Epithelial cell of prostate (primary cell): ENCODE data around the gene GAMT.

ENCODE experiments used
- DNase-seq: peaks from one replicate; pipeline ENCODE4 v3.0.0-alpha.2; 2011; ENCODE audit warnings: low read depth, low spot score
- H3K27ac ChIP-seq: fragments of 450-650 bp; 2 replicates; pipeline ENCODE4 v1.5.1; 2017; ENCODE audit warnings: mild to moderate bottlenecking

GAMT gene

DNA sequence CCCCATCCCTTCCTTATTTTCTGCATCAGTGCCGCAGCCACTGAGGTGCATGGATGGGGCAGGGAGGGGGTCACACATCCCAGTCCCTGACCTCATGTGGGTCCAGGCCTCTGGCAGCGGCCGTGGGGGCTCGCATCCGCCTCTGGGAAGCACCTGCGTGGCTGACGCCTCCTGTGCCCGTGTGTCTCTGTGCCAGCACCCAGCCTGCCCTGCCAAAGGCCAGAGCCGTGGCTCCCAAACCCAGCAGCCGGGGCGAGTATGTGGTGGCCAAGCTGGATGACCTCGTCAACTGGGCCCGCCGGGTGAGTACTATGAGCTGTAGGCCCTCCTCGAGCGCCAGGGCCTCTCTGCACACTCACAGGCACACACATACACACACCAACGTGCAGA is 12.7 kb downstream of the GAMT start:
- no peak overlapping the region for H3K27ac ChIP-seq

GRCh38 chr19:1387684-1388636 is 13.4 kb downstream of the GAMT start:
- no peak overlapping the region for H3K27ac ChIP-seq

More for the DNA sequence above, 12.7 kb downstream of the GAMT start:
- DNase-seq, result no peak

GRCh38 chr19:1386945-1387683 is 14.2 kb downstream of the GAMT start:
- DNase-seq, result no peak
- H3K27ac ChIP-seq, result no peak overlapping the region

More at GRCh38 chr19:1387684-1388636, 13.4 kb downstream of the GAMT start:
- no peak for DNase-seq

DNA sequence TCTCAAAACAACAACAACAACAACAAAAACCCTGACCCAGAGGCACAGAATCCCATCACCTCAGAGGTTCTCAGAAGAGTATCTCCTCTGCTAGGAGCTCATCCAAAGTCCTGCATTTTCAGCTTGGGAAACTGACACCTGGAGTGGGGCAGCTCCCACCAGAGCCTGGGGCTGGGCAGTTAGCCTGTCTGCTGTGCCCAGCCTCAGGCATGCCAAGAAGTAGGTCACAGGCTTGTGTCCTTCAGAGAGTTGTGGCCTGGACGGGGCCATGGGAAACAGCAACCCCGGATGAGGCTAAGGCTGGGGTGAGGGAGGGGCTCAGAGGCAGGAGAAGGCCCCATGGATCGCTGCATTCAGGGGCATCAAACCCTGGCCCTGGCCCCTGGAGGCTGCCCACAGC is 15.5 kb downstream of the GAMT start:
- DNase-seq, result no peak
- no peak overlapping the region for H3K27ac ChIP-seq

GRCh38 chr19:1384478-1385110 is 16.7 kb downstream of the GAMT start:
- no peak for DNase-seq
- peak overlapping the region; percentile 64 for H3K27ac ChIP-seq

DNA sequence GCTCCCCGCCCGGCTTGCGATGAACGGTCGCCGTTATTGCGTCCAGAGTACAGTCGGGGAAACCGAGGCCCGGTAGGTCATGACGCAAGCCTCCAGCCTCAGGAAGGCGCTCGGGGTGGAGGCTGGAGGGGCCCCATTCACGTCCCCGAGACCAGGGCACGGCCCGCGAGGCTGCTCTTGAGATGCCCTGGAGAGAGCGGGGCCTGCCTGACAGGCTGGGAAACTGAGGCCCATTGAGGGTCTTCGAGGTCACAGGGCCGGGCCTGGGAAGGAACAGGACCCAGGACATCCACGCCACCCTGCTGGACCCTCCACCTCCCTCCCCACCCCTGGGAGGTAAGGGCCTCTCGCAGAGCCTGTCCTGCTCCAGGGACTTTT is 17.3 kb downstream of the GAMT start:
- no peak for DNase-seq
- peak overlapping the region; percentile 64 for H3K27ac ChIP-seq

DNA sequence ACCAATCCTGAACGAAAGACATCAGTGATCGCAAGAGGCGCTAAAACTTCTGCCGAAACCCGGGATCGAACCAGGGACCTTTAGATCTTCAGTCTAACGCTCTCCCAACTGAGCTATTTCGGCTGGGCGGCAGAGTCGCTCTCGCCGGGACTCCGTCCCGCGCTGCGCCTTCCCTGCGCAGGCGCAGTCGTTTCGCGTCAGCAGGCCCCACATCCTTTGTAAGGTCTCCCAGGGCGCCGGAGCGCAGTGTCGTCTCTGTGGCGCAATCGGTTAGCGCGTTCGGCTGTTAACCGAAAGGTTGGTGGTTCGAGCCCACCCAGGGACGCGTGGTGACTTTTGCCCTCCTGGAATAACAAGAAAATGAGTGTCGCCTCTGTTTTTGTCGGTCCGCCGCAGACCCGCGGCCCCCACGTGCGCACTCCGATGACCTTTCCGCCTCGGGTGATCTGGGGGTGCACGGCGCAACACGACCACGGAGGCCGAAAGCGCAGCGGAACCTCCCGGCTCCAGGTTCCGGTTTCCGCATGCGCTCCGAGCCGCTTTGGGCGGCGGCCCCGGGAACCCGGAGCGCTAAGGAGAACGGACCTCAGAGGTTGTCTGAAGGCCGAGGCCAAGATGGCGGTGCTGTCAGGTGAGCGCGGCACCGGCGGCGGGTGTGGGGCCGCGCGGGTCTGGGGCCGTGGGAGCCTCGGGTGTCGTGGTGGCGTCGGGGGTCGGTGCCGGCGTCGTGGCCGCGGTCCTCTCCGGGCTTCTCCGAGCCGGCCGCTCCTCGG is 17.8 kb downstream of the GAMT start, which contains the start of gene NDUFS7:
Gene NDUFS7, plus strand, starts transcription at position 596 of the 773 bp plus-strand sequence. Its CDS starts 20 bp downstream, at position 616.
- H3K27ac ChIP-seq, result peak within 1 kb of the TSS; percentile 64
- DNase-seq, result peak; percentile 75

DNA sequence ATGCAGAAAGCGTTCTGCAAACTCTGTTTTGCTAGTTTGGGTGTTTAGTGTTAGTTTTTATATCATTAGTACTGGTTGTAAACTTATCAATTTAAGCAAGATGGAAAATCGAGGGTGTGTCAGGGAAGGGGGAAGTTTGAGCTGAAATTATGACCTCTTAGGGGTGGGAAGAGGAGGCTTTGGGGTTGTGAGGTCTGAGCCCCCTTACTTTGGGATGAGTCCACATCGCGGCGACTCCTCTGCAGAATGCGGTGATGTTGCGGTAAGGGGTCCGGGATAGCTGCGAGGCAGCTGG is 18.4 kb downstream of the GAMT start:
- DNase-seq, result peak; percentile 26
- H3K27ac ChIP-seq, result no peak overlapping the region

GRCh38 chr19:1382250-1382649 is 19.1 kb downstream of the GAMT start:
- no peak for DNase-seq
- no peak overlapping the region for H3K27ac ChIP-seq

DNA sequence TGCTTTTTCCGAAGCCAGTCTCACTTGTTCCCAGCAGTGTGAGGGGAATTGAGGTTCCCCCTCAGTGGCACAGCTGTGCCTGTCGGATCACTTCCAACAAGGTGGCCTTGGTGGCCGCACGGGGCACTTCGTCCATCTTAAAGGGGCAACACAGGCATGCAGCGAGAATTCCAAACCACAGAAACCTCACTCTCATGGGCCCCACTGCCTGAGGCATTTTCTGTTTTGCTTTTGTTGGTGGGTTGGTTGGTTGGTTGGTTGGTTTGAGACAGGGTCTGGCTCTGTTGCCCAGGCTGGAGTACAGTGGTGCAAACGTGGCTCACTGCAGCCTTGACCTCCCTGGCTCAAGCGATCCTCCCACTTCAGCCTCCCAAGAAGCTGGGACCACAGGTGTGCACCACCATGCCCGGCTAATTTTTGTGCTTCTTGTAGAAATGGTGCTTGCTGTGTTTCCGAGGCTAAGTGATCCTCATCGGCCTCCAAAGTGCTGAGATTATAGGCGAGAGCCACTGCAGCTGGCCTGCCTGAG is 21.3 kb downstream of the GAMT start:
- H3K27ac ChIP-seq, result no peak overlapping the region

DNA sequence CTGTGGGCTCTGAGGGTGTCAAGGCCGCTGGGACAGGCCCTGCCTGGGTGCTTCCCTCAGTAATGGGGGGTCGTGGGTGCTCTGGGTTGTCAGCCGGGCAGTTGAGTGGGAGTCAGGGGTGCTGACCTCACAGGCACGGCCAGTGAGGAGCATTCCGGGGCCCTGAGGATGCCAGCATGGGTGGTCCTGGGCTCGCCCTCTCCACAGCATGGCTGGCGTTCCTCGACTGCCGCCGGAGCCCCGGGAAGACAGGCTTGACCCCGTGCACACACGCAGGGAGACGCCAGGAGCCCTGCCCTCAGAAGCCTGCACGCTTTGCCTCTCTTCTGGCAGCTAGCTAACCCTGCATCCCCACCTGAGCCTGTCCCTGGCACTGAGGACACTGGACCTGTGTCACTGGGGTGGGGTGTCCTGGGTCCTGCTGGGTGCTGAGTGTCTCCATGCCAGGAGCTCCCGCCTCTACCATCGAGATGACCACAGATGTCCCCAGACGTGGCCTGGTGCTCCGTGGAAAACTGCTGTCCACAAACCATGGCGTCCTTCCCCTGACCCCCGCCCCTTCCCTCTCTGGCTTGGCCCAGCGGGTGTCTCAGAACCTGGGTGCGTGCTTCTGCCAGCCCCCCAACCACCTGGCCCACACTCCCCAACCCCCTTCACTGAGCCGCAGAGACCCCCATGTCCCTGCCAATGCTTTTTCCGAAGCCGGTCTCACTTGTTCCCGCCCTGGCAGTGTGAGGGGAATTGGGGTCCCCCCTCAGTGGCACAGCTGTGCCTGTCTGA is 22.0 kb downstream of the GAMT start:
- no peak for DNase-seq
- H3K27ac ChIP-seq, result no peak overlapping the region

More for the DNA sequence above, 21.3 kb downstream of the GAMT start:
- no peak for DNase-seq

DNA sequence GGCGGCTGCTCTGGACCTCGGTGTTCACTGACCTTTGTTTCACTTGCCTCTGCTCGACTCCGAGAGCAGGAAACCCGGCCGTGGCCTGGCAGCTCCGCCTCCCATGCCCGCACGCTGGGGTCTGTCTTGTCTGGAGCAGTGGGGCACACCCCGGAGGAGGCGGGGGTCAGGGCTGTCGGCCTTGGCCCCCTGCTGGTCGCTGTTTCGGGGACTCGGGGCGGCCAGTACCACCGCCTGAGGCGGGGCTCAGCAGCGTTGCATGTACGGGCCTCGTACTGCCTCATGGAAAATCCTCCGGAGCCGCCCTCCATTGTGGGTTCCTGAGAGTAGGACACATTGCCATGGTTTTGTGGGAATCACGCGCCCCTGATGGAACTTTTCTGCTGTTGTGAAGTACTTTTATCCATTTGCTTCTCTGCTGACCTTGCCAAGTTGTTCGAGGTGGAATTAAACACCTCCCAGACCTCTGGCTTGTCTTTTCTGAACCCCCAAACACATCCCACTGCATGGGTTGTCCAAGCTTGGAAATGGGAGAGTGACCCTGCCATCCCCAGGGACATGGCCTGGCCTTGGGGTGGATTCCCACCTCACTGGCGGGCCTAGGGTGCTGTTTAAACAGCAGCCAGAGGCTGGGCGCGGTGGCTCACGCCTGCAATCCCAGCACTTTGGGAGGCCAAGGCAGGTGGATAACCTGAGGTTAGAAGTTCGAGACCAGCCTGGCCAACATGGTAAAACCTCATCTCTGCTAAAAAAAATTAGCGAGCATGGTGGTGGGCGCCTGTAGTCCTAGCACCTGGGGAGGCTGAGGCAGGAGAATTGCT is 23.2 kb downstream of the GAMT start:
- no peak for DNase-seq
- H3K27ac ChIP-seq, result no peak overlapping the region

DNA sequence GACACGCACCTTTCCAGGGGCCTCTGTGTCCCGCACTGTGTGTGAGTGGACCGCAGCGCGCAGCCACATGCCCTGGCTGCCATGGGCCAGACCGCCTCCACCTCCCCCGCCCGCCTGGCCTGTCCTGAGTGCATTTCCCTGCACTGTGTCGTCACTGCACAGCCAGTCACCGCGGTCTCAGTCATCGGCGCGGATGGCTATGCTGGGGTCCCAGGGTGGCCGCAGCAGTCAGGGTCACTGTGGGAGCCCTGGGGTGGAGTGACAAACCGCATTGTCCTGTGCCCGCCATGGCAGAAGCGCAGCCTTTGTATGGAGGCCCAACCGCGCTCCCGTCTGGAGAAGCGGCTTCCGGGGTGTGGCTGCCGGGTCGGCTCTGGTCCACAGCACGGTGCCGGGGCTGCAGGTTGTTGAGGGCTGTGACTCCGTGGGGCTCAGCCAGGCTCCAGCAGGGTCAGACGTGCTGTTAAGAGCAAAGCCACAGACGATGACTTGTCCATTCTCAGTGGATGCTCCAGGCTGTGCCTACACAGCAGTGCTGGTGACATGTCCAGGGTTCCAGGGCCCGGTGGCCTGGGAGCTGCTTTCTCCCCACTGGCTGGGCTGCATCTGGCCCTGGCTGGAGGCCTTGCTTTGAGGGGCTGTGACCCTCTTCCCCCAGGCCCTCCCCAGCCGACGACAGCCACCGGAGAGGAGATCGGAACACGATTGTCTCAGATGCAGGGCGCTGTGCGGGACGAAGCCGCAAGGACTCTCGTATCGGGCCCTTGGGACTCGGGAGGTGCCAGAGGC is 24.0 kb downstream of the GAMT start:
- no peak overlapping the region for H3K27ac ChIP-seq
- no peak for DNase-seq

DNA sequence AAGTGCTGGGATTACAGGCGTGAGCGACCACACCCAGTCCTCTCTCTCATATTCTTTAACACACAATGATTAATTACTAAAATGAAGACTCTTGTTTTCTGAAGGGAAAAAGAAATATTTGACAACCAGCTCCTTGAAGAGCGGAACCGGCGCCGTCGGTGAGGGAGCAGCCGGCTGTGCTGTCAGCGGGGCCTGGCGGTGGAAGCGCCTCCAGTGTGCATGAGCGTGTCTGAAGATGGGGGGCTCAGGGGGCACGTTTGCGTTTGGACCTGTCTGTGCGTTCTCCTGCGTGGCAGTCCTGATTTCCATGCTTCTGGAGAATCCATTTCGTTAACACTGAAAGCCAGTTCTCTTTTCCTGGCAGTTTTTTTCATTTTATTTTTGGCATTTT is 24.9 kb downstream of the GAMT start:
- no peak overlapping the region for H3K27ac ChIP-seq
- no peak for DNase-seq

- DNase-seq, result no peak
Observed at GRCh38 chr19:1374250-1374577, 27.1 kb downstream of the GAMT start.

DNA sequence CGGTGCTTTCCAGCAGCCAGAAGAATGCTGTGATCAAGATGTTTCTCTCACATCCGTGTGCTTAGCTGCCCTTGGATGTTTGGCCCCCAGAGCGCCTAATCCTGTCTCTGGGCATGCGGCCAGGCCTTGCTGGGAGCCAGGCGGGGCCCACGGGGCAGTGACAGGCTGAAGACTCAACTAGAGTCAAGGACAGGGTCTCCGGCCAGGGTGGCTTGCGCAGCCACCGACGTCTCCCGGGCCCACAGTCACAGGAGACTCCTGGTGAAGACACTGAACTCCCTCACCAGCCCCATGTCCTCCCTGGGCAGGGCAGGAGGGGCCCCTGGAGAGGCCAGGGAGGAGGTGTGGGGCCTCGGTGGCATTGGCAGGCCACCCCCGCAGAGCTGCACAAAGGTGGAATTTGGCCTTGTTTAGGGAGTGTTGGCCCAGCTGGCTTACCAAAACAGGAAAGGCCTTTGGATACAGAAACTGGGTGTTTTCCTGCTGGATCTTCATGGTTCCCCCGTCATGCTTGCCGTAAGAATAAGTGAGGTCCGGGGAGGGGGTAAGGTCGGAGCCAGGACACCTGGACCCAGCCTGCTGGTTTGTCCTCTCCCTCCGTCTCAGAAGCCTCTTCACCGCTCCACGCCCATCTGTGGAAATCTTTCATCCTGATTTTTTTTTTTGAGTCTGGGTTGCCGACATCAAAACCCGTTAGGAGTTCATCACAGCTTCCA is 27.6 kb downstream of the GAMT start:
- no peak overlapping the region for H3K27ac ChIP-seq
- DNase-seq, result no peak

More at GRCh38 chr19:1374250-1374577, 27.1 kb downstream of the GAMT start:
- H3K27ac ChIP-seq, result no peak overlapping the region

DNA sequence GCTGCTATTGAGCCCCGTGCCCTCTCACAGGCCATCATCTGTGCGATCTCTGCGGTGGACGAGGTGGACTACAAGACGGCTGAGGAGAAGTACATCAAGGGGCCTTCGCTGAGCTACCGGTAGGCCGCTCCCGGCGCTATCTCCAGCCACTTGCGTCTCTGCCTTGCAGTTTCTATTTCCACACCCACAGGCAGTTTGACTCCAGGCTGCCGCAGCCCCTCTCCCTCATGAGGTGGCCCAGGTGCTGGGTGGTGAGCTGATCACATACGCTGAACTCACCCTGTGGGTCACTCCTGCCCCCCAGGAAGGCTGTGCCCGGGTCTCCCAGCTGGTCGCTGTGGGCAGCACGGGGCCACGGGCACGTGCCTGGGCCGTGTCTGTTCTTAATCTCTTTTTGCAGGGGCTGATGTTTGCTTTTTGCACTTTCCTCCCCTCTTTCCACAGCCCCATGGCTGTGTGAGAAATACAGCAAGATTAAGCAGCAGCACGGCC is 28.3 kb downstream of the GAMT start:
- no peak overlapping the region for H3K27ac ChIP-seq
- DNase-seq, result no peak
